ENCODE measurements around the gene ADAMTSL3. TPM values are rescaled to one million over a fixed set of nuclear protein-coding genes. Genes with fewer than 3 reads are reported as not detected.
A peak's percentile ranks its signal among the peaks of the same experiment; 100 is the strongest.

Gene ADAMTSL3
- total and polyA plus RNA-seq, 2 of the 8 experiments (the other 6 are each of a cell fraction or from before 2014, with no cell fraction given), result 0.35 to 1.4 TPM

DNA sequence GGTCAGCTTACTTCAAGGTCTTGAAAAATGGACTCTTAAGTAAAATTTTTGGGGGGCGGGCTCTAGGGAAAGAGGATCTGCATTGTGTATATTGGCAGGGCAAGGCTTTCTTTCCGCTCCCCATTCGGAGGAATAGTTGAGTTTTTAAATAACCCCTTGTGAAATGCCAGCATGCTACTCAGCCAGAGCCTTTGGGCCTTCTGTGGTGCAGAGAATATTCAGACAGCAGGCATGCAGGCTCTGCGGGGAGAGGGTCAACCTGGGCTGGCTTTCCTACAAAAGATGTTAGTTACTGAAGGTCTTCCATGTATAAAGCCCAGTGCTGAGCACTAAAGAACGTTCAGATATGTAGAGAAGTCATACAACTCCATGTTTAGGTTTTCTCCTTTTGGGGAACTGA is 40.6 kb downstream of the ADAMTSL3 start:
- H3K36me3 ChIP-seq (ENCODE audit: control insufficient read depth in 2 of 4, insufficient read depth in 4 of 4, low read length in 3 of 4), result no peaks in the 10 kb centered on the region
- FAIRE-seq, result no peak
- H3K4me3 ChIP-seq (ENCODE audit: extremely low read depth in 1 of 4, insufficient read depth in 2 of 4, low read depth in 3 of 4, low read length in 4 of 4), result peak overlapping the region in 1 of 4 experiments; percentile 22; a peak in 1 of 8 replicates
- H3K79me1 ChIP-seq (ENCODE audit: low read depth, low read length), result no peaks in the 10 kb centered on the region
- H3K9ac ChIP-seq (replicated peaks in 1 of 4; ENCODE audit: extremely low read depth in 1 of 4, low read depth in 3 of 4, low read length in 3 of 4), result no peak overlapping the region
- no peak overlapping the region for H3K4ac ChIP-seq (replicated peaks; ENCODE audit: insufficient read length, low read depth, low read length)
- H2BK12ac ChIP-seq (ENCODE audit: low read depth, low read length), result no peak overlapping the region
- H3K14ac ChIP-seq (ENCODE audit: insufficient read length), result no peak overlapping the region
- no peak overlapping the region for H3K23ac ChIP-seq (ENCODE audit: insufficient read length)
- H4K91ac ChIP-seq (replicated peaks; ENCODE audit: insufficient read length, low read length), result no peak overlapping the region
- no peak overlapping the region for H2BK120ac ChIP-seq (replicated peaks; ENCODE audit: low read depth, low read length)
- H4K20me1 ChIP-seq (replicated peaks in 1 of 2; ENCODE audit: control insufficient read depth in 1 of 2, insufficient read depth in 2 of 2, low read length in 2 of 2), result peaks cover 0 to 2% of the 10 kb centered on the region in 2 experiments
- no peak overlapping the region for H3K56ac ChIP-seq (replicated peaks; ENCODE audit: insufficient read length, low read depth, low read length)
- CTCF ChIA-PET (ENCODE audit: partially characterized antibody), result no interaction called here
- peak overlapping the region; percentile 10 to 48; a peak in 2 of 4 replicates for H3K4me2 ChIP-seq (ENCODE audit: insufficient read depth in 1 of 2, low read depth in 2 of 2, low read length in 2 of 2)
- H3K18ac ChIP-seq (ENCODE audit: extremely low read depth, low read length), result no peak overlapping the region
- H2AFZ ChIP-seq (ENCODE audit: low read length), result peak overlapping the region; percentile 35; the same call in 1 of the 2 replicates
- H2BK15ac ChIP-seq (ENCODE audit: low read length), result no peak overlapping the region
- peaks cover 5% of the 10 kb centered on the region; the same call in 1 of the 2 replicates for H3K23me2 ChIP-seq (ENCODE audit: low read depth, low read length)
- no peak overlapping the region for H4K8ac ChIP-seq (ENCODE audit: extremely low read depth, insufficient read depth, low read length)
- H2BK20ac ChIP-seq (ENCODE audit: low read length), result no peak overlapping the region
- H3K27me3 ChIP-seq (replicated peaks in 1 of 4; ENCODE audit: control insufficient read depth in 3 of 4, extremely low read depth in 1 of 4, insufficient read depth in 3 of 4, low read length in 3 of 4), result no peaks in the 10 kb centered on the region
- H3K79me2 ChIP-seq (ENCODE audit: control insufficient read depth in 1 of 2, insufficient read depth in 2 of 2, low read length in 2 of 2), result no peaks in the 10 kb centered on the region
- H3K4me1 ChIP-seq (replicated peaks in 1 of 4; ENCODE audit: control insufficient read depth in 3 of 4, insufficient read depth in 4 of 4, low read length in 3 of 4), result peaks cover 3 to 14% (median 6%) of the 10 kb centered on the region in 4 experiments; a peak in 6 of 7 replicates
- POLR2A ChIA-PET (ENCODE audit: partially characterized antibody), result interaction anchor here (0.6 kb wide), 1 partner anchor 263 kb away, joined by 3 read pairs; no protein-coding TSS in a partner anchor
- H2AK5ac ChIP-seq (ENCODE audit: low read depth, low read length), result no peak overlapping the region
- no peak overlapping the region for H2BK5ac ChIP-seq (ENCODE audit: low read depth, low read length)
- no peaks in the 10 kb centered on the region for H3K9me3 ChIP-seq (ENCODE audit: insufficient read depth in 2 of 2, low read depth in 1 of 2, low read length in 1 of 2)
- 34% methylated on average over 5 of the region's 5 CpGs; no CpG with 5 or more reads in 1 of the 2 experiments for WGBS, 2 experiments (ENCODE audit: extremely low coverage in 1 of 2, insufficient coverage in 1 of 2, insufficient read length in 1 of 2, insufficient replicate concordance in 2 of 2, low coverage in 1 of 2, low lambda C conversion rate in 2 of 2, missing lambda C conversion rate in 1 of 2)
- H3K27ac ChIP-seq (ENCODE audit: low read depth, low read length), result no peak overlapping the region
- no peak for DNase-seq (ENCODE audit: low read depth in 1 of 2, low spot score in 2 of 2)
- no peak overlapping the region for H4K5ac ChIP-seq (ENCODE audit: insufficient read length, low read depth, low read length)
- TF ChIP-seq BCL11A (IDR thresholded peaks at IDR 0.05; ENCODE audit: low read depth in 2 of 2, low read length in 2 of 2), result no peak
- no peak for TF ChIP-seq RNF2 (IDR thresholded peaks at IDR 0.05; ENCODE audit: borderline replicate concordance, low read depth, low read length, missing control alignments, poor library complexity, severe bottlenecking)
- TF ChIP-seq, protein P1, sequence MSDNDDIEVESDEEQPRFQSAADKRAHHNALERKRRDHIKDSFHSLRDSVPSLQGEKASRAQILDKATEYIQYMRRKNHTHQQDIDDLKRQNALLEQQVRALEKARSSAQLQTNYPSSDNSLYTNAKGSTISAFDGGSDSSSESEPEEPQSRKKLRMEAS (IDR thresholded peaks at IDR 0.05), result no peak
- TF ChIP-seq TAF1 (IDR thresholded peaks at IDR 0.05; ENCODE audit: low read depth, low read length), result no peak
- no peak for TF ChIP-seq KDM1A (IDR thresholded peaks at IDR 0.05; ENCODE audit: borderline replicate concordance, low read length)
- no peak for TF ChIP-seq CBX5 (IDR thresholded peaks at IDR 0.05; ENCODE audit: low read depth, low read length)
- TF ChIP-seq SAP30 (IDR thresholded peaks at IDR 0.05; ENCODE audit: insufficient read depth, insufficient replicate concordance, low read length), result no peak
- TF ChIP-seq TEAD4 (IDR thresholded peaks at IDR 0.05; ENCODE audit: low read depth, low read length), result no peak
- TF ChIP-seq SP4 (IDR thresholded peaks at IDR 0.05; ENCODE audit: low read length), result no peak
- TF ChIP-seq, protein P2, sequence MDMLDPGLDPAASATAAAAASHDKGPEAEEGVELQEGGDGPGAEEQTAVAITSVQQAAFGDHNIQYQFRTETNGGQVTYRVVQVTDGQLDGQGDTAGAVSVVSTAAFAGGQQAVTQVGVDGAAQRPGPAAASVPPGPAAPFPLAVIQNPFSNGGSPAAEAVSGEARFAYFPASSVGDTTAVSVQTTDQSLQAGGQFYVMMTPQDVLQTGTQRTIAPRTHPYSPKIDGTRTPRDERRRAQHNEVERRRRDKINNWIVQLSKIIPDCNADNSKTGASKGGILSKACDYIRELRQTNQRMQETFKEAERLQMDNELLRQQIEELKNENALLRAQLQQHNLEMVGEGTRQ (IDR thresholded peaks at IDR 0.05; ENCODE audit: low read length), result no peak
- no peak for TF ChIP-seq TAF7 (optimal IDR thresholded peaks at IDR 0.05; ENCODE audit: borderline replicate concordance, low read depth, low read length)
- no peak for TF ChIP-seq HDAC2 (IDR thresholded peaks at IDR 0.05; ENCODE audit: borderline replicate concordance in 1 of 2, low read depth in 2 of 2, low read length in 2 of 2)
